Neural progenitor cell (in vitro differentiated cells): ENCODE data around the gene EFL1. TPM values are rescaled to one million over a fixed set of nuclear protein-coding genes. Genes with fewer than 3 reads are reported as not detected.

ENCODE experiments used
- DNase-seq: peaks from one replicate; pipeline ENCODE4 v3.0.0-alpha.2; 2016; ENCODE audit warnings: low spot score
- H2AFZ ChIP-seq: fragments of 200-600 bp; sonication (generic); replicated peaks from 2 replicates; pipeline ENCODE4 v1.6.1; 2016; ENCODE audit warnings: antibody characterized with exemption
- H3F3A ChIP-seq: fragments of 200-600 bp; sonication (generic); 2 replicates; pipeline ENCODE4 v1.6.1; 2016; ENCODE audit warnings: antibody characterized with exemption, low read depth
- H3K27ac ChIP-seq: fragments of 200-600 bp; sonication (generic); 2 replicates; pipeline ENCODE4 v1.5.1; 2016; ENCODE audit warnings: mild to moderate bottlenecking
- H3K27me3 ChIP-seq: fragments of 200-600 bp; sonication (generic); 2 replicates; pipeline ENCODE4 v1.6.1; 2016; ENCODE audit warnings: mild to moderate bottlenecking, moderate library complexity
- H3K36me3 ChIP-seq: fragments of 200-600 bp; sonication (generic); 2 replicates; pipeline ENCODE4 v1.5.1; 2016
- H3K4me1 ChIP-seq: fragments of 200-600 bp; sonication (generic); 2 replicates; pipeline ENCODE4 v1.6.1; 2016; ENCODE audit warnings: mixed run types
- H3K4me2 ChIP-seq: fragments of 200-600 bp; sonication (generic); 2 replicates; pipeline ENCODE4 v1.6.1; 2016
- H3K4me3 ChIP-seq: fragments of 200-600 bp; sonication (generic); 2 replicates; pipeline ENCODE4 v1.5.1; 2016
- H3K79me2 ChIP-seq: fragments of 200-600 bp; sonication (generic); 2 replicates; pipeline ENCODE4 v1.6.1; 2016; ENCODE audit warnings: low read depth
- H3K9ac ChIP-seq: fragments of 200-600 bp; sonication (generic); 2 replicates; pipeline ENCODE4 v1.6.1; 2016
- H3K9me3 ChIP-seq: fragments of 200-600 bp; sonication (generic); 2 replicates; pipeline ENCODE4 v1.5.1; 2016; ENCODE audit warnings: low read depth
- H4K20me1 ChIP-seq: fragments of 200-600 bp; sonication (generic); 2 replicates; pipeline ENCODE4 v1.6.1; 2016; ENCODE audit warnings: low read depth
- H3K27ac Mint-ChIP-seq: 3 replicates; pipeline ENCODE4 v1.8.0; 2021; ENCODE audit warnings: mixed read lengths
- H3K27me3 Mint-ChIP-seq: 2 replicates; pipeline ENCODE4 v1.8.0; 2022; ENCODE audit warnings: low read depth, mild to moderate bottlenecking, inconsistent platforms, moderate library complexity, mixed read lengths; ENCODE audit not compliant: insufficient read depth
- H3K36me3 Mint-ChIP-seq: 3 replicates; pipeline ENCODE4 v1.8.0; 2021; ENCODE audit warnings: mixed read lengths
- H3K4me1 Mint-ChIP-seq: 3 replicates; pipeline ENCODE4 v1.8.0; 2021; ENCODE audit warnings: mixed read lengths
- H3K4me3 Mint-ChIP-seq: 3 replicates; pipeline ENCODE4 v1.8.0; 2021; ENCODE audit warnings: mild to moderate bottlenecking, moderate library complexity, mixed read lengths
- H3K9me3 Mint-ChIP-seq: 3 replicates; pipeline ENCODE4 v1.8.0; 2020; ENCODE audit warnings: mixed read lengths
- EZH2 ChIP-seq: fragments of 200-600 bp; sonication (generic); IDR thresholded peaks from 2 replicates; pipeline ENCODE4 v1.6.1; 2017; ENCODE audit warnings: antibody characterized with exemption, mild to moderate bottlenecking, moderate library complexity
- EZH2phosphoT487 ChIP-seq: fragments of 200-600 bp; sonication (generic); IDR thresholded peaks from 2 replicates; pipeline ENCODE4 v1.6.1; 2017; ENCODE audit warnings: antibody characterized with exemption
- small RNA-seq: library from RNA; depleted of rRNA; stranded (forward); fragments of <200 nt; gene quantifications from one replicate; pipeline ENCODE3, GENCODE V24; 2015
- total RNA-seq: library from RNA; depleted of rRNA; stranded (reverse); fragments of >200 nt; gene quantifications from 2 replicates; pipeline ENCODE4 v1.2.3, GENCODE V29; 2015; ENCODE audit warnings: low replicate concordance
- TF ChIP-seq, protein P1 (sequence below): fragments of 200-600 bp; sonication (generic); IDR thresholded peaks from 2 replicates; pipeline ENCODE4 v1.5.1; 2017; ENCODE audit warnings: antibody characterized with exemption, mild to moderate bottlenecking

EFL1 gene
- total RNA-seq, 1 donor from 2014 or later = 42.4 TPM

DNA sequence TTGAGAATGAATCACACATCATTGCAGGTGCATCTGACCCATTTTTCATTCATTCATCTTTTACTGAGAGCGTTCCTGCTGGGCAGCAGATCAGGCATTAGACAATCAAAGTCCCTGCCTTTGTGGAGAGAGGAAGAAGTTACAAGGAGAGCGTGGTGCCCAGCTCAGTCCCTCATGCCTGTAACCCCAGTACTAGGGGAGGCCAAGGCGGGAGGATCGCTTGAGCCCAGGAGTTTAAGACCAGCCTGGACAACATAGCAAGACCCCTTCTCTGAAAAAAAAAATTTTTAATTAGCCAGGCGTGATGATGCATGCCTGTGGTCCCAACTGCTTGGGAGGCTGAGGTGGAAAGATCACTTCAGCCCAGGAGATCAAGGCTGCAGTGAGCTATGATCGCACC is 181.8 kb downstream of the EFL1 start:
- no peak overlapping the region for H3K9ac ChIP-seq
- no peaks in the 10 kb centered on the region for H3K79me2 ChIP-seq
- no peak overlapping the region for H3K27ac Mint-ChIP-seq
- H3K4me1 ChIP-seq = no peaks in the 10 kb centered on the region
- H3K36me3 ChIP-seq = no peaks in the 10 kb centered on the region
- no peaks in the 10 kb centered on the region for H3K27me3 ChIP-seq
- no peaks in the 10 kb centered on the region for H4K20me1 ChIP-seq
- no peaks in the 10 kb centered on the region for H3K36me3 Mint-ChIP-seq
- peaks cover 7% of the 10 kb centered on the region for H3K27me3 Mint-ChIP-seq
- H3K9me3 Mint-ChIP-seq = no peaks in the 10 kb centered on the region
- H3K4me2 ChIP-seq = no peak overlapping the region
- no peaks in the 10 kb centered on the region for H3K4me1 Mint-ChIP-seq
- H3K9me3 ChIP-seq = no peaks in the 10 kb centered on the region
- H2AFZ ChIP-seq = no peak overlapping the region
- no peak overlapping the region for H3K4me3 Mint-ChIP-seq
- no peak overlapping the region for H3K27ac ChIP-seq
- no peaks in the 10 kb centered on the region for H3F3A ChIP-seq
- TF ChIP-seq EZH2phosphoT487 = no peak
- TF ChIP-seq EZH2 = no peak
- TF ChIP-seq, protein P1, sequence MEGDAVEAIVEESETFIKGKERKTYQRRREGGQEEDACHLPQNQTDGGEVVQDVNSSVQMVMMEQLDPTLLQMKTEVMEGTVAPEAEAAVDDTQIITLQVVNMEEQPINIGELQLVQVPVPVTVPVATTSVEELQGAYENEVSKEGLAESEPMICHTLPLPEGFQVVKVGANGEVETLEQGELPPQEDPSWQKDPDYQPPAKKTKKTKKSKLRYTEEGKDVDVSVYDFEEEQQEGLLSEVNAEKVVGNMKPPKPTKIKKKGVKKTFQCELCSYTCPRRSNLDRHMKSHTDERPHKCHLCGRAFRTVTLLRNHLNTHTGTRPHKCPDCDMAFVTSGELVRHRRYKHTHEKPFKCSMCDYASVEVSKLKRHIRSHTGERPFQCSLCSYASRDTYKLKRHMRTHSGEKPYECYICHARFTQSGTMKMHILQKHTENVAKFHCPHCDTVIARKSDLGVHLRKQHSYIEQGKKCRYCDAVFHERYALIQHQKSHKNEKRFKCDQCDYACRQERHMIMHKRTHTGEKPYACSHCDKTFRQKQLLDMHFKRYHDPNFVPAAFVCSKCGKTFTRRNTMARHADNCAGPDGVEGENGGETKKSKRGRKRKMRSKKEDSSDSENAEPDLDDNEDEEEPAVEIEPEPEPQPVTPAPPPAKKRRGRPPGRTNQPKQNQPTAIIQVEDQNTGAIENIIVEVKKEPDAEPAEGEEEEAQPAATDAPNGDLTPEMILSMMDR = no peak
- DNase-seq = no peak
- H3K4me3 ChIP-seq = no peak overlapping the region

Small RNAs within 50 kb of the gene (small RNA-seq; reads per million reads assigned to genes)
- gene RNU1-77P = not detected

Other genes with a start within 250 kb of the EFL1 start
- gene MEX3B, start 216.7 kb downstream of the EFL1 start, total RNA-seq = 29.5 and 41.3 TPM in 2 replicates
- 0.06 and 1.4 TPM in 2 replicates for gene SAXO2, start 84 bp upstream of the EFL1 start, total RNA-seq
- 1.3 and 2.2 TPM in 2 replicates for gene GOLGA6L10, start 86.7 kb upstream of the EFL1 start, total RNA-seq
- 12.1 and 13.0 TPM in 2 replicates for gene GOLGA6L9, start 167.1 kb upstream of the EFL1 start, total RNA-seq